CD4-positive, alpha-beta T cell treated with Interleukin-6 for 4 hours (primary cell): ENCODE data around the gene PAK1IP1.
"Not testable (repeated sequence)": the region's sequence is repeated elsewhere in the genome, so short reads cannot be mapped to it uniquely, and the experiment has no call there.

ENCODE experiments used
- DNase-seq: peaks from one replicate; pipeline ENCODE4 v3.0.0-alpha.2; 2020; ENCODE audit warnings: mixed read lengths

PAK1IP1 gene

DNA sequence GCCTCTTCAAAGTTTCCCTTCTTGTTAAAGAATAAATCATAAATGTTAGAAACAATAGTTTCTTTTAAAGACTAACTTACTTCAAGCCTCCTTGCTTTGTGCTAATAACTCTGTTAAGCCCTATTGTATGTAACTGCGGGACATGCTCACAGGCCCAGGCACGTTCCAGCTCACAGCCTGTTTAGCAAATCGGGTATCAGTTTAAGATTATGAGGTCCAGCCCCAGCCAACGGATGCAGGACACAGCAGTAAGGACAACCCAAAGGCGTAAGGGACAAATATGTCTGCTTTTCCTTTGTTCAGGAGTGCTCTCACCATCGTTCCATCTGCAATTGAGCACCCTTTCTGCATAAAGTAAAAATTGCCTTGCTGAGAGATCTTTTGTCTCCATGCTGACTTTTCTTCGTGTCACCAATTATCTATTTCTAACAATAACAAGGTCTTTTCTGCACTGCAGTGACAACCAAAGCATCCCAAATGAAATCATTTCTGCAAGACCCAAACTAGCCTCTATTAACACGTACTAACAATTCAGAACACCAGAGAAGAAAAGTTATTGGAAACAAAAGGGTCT, 1.7 kb upstream of the PAK1IP1 start:
- DNase-seq, result no peak

DNA sequence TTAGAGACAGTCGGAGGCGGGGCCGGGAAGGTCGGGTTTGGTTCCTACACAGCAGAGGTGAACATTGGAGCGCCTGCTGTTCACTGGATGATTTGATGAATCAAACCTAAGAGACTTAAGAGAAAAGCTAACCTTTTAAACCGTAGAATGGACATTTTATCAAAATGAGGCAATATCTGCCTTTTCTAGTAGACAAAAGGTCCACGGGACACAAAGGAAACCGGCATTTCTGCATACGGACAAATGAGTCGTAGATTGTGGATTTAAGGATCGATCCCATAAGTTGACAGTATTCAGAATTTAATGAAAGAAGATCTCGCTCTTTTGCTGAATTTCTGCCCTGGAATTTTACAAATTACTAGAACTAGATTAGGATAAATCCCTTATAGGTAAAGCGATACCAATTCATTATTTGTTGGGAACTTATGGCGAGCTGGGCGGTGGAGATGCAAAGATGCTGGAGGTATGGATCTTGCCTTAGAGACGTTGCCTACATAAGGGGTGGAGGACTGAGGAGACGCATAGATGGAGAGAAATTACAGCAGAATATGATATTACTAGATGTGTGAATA, 400 bp downstream of the PAK1IP1 start:
- DNase-seq, result no peak

DNA sequence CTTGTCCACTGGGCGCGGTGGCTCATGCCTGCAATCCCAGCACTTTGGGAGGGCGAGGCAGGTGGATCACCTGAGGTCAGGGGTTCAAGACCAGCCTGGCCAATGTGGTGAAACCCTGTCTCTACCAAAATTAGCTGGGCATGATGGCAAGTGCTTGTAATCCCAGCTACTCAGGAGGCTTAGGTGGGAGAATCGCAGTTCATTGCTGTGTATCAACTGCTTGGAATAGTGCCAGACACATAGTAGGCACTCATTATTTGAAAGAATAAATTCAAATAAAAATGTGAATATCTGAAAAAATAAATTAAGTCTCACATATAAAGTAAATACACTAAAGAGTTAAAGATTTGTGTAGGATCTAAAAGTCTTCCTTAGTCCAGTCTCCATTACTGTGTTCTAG, 1.9 kb downstream of the PAK1IP1 start:
- DNase-seq, result no peak

DNA sequence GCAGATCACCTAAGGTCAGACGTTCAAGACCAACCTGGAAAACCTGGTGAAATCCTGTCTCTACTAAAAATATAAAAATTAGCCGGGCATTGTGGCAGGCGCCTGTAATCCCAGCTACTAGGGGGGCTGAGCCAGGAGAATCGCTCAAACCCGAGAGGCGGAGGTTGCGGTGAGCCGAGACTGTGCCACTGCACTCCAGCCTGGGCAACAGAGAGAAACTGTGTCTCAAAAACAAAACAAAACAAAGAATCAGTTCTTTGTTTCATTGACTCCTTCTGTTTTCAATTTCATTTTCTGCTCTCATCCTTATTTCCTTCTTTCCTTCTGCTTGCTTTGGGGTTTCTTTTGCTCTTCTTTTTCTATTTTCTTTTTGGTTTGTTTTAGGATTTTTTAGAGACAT, 19.2 kb downstream of the PAK1IP1 start:
- no peak for DNase-seq

DNA sequence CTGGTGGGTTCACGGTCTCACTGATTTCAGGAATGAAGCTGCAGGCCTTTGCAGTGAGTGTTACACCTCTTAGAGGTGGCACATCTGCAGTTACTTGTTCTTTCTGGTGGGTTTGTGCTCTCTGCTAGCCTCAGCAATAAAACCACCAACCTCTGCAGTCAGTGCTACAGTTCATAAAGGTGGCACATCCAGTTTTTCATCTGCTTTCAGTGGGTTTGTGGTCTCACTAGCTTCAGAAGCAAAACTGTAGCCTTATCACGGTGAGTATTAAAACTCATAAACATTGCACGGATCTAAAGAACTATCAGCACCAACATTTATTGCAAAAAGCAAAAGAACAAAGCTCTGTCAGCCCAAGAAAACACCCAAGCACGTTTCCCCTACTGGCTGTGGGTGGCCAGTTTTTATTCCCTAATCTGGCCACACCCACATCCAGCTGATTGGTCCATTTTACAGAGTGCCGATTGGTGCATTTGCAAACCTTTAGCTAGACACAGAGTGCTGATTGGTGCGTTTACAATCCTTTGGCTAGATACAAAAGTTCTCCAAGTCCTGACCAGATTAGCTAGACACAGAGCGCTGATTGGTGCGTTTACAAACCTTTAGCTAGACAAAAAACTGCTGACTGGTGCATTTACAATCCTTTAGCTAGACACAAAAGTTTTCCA, 24.7 kb downstream of the PAK1IP1 start:
- DNase-seq, result peak; percentile 12

DNA sequence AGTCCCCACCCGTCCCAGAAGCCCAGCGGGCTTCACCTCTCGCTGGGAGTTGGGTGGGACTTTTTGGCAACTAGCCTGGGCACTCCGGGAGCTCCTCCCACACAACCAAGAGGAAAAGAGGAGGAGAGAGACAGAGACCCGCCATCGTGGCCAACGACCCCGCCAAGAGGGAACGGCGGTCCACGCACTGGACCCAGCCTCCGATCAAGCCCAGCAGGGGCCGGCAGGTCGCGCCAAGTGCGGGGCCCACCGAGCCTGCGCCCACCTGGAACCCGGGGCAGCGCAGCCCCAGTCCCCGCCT, 25.1 kb downstream of the PAK1IP1 start:
- no peak for DNase-seq

DNA sequence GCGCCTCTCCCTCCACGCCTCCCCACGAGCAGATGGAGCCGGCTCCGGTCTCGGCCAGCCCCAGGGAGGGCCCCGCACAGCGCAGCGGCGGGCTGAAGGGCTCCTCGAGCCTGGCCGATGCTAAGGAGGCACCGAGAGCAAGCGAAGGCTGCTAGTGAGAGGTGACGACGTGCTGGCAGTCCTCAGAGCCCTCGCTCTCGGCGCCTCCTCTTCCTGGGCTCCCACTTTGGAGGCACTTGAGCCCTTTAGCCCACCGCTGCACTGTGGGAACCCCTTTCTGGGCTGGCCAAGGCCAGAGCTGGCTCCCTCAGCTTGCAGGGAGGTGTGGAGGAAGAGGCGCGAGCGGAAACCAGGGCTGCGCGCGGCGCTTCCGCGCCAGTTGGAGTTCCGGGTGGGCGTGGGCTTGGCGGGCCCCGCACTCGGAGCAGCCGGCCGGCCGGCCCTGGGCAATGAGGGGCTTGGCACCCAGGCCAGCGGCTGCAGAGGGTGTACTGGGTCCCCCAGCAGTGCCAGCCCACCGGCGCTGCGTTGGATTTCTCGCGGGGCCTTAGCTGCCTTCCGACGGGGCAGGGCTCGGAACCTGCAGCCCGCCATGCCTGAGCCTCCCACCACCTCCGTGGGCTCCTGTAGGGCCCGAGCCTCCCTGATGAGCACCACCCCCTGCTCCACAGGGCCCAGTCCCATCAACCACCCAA, 25.6 kb downstream of the PAK1IP1 start:
- peak; percentile 65 for DNase-seq

DNA sequence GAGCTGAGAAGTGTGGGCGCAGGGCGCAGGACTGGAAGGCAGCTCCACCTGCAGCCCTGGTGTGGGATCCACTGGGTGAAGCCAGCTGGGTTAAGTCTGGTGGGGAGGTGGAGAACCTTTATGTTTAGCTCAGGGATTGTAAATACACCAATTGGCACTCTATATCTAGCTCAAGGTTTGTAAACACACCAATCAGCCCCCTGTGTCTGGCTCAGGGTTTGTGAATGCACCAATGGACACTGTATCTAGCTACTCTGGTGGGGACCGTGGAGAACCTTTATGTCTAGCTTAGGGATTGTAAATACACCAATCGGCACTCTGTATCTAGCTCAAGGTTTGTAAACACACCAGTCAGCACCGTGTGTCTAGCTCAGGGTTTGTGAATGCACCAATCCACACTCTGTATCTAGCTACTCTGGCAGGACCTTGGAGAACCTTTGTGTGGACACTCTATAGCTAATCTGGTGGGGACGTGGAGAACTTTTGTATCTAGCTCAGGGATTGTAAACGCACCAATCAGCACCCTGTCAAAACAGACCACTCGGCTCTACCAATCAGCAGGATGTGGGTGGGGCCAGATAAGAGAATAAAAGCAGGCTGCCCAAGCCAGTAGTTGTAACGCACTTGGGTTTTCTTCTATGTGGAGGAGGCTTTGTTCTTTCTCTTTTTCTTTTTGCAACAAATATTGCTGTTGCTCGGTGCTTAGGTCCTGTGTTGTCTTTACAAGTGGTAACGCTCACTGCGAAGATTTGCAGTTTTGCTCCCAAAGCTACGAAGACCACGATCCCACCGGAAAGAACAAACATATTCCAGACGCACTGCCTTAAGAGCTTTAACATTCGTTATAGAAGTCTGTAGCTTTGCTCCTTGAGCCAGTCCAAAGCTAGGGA, 26.4 kb downstream of the PAK1IP1 start:
- not testable (repeated sequence) for DNase-seq

DNA sequence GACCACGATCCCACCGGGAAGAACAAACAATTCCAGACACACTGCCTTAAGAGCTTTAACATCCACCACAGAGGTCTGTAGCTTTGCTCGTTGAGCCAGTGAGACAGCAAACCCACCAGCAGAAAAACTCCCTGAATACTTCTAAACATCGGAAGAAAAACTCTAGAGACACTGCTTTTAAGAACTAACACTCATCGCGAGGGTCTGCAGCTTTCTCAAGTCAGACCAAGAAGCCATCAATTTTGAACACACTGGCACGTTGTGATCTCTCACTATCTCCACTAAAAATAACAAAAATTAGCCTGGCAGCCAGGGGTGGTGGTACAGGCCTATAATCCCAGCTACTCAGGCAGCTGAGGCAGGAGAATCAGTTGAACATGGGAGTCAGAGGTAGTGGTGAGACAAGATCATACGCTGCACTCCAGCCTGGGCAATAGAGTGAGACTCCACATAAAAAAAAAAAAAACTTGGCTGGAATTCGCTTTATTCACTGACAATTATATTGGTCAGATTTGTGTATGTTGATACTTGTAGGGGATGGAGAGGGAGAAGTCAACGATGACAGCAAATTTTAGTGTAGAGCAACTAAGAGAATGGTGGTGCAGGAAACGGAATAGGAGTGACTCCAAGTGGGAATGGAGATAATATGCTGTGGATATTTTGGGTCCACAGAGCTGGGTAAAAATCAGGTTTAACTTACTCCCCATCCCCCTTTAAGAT, 27.2 kb downstream of the PAK1IP1 start:
- no peak for DNase-seq

DNA sequence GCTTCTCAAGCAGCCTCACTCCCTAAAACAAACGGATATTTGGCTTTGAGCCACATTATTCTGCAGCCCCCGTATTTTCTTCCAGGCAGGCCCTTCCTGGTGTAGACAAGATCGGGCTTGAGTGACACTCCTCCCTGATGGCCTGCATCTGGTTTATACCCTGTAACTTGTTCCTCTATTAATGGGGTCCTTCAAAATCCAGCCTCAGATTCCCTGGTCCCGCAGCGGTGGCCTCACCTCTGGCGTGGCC, 27.7 kb downstream of the PAK1IP1 start:
- DNase-seq, result no peak

DNA sequence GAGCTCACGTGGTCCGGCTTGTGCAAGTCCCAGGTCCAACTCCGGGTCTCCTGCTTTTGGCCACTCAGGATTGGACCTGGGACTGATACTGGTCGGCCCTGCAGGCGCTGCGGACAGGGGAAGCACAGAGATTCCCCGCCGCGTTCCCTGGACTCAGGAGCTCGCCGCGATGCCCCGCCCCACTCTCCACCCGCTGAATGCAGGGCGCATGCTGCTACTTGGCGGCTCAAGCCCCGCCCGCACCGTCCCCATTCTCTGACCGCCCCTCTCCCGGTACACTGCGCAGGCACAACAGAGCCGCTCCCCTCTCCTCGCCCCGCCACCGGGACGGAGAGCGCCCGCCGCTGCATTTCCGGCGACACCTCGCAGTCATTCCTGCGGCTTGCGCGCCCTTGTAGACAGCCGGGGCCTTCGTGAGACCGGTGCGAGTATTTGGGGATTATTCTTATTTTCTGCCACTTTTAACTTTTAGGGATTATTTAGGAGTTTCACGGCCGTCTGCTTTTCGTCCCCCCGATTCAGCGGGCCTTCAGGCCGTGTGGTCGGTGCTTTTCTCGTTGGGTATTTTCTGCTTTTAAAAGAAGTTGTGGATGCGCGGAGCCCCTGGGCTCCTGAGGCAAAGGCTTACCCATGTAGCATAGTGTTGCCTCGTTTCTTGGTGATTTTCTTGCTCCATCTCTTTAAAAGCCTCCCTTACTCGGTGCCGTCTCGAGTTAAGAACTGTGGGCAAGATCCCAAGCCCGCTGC, 28.2 kb downstream of the PAK1IP1 start, which contains the start of gene TMEM14C:
TMEM14C (plus strand) TSS at position 251 of the 747 bp plus-strand sequence. CDS start 1,544 bp downstream, outside the sequence.
- DNase-seq, result peak; percentile 93

DNA sequence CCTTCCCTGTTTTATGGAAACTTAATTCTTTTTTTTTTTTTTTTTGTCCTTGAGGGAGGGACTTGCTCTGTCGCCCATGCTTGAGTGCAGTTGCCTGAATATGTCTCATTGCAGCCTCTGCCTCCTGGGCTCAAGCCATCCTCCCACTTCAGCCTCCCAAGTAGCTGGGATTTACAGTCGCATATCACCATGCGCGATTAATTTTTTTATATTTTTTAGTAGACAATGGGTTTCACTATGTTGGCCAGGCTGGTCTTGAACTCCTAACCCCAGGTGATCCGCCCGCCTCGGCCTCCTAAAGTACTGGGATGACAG, 28.8 kb downstream of the PAK1IP1 start:
- DNase-seq, result no peak

DNA sequence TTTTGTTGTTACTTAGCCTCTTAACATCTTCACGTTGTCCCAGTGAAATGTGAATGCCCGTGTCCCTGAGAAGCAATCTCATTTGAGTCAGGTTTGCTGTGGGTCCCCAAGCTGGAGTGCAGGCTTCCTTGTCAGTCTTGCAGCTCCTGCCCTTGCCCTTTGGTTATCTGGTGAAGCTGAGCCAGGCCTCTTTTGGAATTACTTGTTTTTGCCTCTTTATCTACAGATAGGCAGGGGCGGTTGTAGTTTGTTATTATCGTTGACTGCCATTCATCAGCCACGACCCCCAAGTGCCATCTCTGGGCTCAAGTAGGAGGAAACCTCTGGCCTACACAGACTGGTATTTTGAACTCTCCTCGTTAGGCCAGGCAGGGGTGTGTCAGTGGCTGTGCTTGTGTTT, 30.3 kb downstream of the PAK1IP1 start:
- no peak for DNase-seq

DNA sequence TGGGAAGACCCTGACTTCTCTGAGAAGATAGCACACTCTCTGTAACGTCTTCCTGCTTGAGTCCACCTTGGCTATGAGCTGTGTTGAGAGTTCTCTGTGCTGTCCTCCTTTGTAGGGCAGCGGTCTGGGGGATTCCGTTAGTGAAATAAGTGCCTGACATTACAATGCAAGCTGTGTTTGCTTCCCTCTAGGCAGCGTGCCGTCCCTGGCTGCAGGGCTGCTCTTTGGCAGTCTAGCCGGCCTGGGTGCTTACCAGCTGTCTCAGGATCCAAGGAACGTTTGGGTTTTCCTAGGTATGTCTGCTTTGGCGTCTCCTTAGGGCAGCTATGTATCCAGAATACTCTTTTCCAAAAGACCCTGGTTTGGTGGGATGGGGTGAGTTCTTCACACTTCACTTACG, 30.9 kb downstream of the PAK1IP1 start:
- no peak for DNase-seq

DNA sequence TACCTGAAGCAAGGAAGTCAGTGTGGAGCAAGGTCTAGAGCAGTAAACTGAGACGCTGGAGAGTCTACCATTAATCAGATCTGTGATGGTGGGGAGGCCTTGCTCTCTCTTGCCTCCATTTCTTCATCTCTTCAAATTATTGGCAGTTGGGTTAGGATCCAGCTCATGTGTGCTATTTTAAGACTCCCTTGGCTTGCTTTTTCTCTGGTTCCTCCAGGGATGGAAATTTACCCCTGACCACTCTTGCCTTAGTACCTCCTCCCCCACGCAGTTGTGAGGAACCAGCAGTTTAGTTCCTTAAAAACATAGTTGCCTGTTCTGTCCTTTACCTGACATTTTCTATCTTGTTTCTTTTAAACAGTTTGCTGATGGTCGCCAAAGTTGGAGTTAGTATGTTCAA, 35.5 kb downstream of the PAK1IP1 start:
- DNase-seq, result no peak

DNA sequence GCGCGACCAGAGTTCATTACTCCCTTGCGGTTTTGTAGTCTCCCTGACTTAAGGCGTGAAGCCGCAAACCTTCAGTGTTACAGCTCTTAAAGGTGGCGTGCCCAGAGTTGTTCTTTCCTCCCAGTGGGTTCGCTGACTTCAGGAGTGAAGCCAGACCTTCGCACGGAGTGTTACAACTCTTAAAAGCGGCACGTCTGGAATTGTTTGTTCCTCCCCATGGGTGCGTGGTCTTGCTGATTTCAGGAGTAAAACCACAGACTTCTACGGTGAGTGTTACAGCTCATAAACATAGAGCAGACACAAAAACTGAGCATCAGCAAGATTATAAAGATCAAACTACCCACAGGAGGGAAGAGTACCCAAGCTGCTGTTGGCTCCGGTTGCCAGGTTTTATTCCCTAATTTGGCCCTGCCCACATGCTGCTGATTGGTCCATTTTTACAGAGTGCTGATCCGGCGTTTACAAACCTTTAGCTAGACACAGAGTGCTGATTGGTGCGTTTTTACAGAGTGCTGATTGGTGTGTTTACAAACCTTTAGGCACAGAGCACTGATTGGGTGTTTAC, 38.5 kb downstream of the PAK1IP1 start:
- DNase-seq, result no peak

DNA sequence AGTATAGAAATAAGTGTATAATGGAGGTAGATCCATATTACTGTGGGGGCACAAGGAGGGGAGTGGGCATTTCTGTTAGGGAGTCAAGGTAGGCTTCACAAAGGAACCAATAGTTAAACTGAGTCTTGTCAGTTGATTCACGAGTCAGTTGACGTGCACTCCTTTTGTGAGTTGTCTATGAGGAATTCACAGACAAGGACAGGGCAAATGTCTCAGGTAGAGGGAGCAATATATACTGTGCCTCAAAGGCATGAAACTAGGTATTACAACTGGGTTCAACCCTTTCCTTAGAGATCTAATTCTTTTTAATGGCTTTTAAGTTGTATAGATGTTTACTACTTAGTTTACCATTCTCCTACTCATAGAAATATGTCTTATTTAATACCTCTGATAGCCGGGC, 39.1 kb downstream of the PAK1IP1 start:
- no peak for DNase-seq

DNA sequence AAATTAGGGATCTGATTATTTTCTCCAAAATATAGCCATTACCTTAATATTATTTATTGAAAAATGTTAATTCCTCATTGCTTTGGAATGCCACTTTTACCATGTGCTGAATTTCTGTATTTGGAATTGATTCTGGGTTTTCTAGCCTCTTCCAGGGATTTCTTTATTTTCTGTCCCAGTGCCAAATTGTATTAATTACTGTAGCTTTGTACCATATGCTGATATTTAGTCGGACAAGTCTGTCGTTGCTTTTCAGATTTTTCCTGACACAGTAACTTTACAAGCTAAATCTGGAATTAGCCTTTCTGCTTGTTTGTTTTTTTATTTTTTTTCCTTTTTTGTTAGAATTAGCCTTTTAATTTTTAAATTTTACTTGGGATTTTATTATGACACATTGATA, 42.0 kb downstream of the PAK1IP1 start:
- no peak for DNase-seq

DNA sequence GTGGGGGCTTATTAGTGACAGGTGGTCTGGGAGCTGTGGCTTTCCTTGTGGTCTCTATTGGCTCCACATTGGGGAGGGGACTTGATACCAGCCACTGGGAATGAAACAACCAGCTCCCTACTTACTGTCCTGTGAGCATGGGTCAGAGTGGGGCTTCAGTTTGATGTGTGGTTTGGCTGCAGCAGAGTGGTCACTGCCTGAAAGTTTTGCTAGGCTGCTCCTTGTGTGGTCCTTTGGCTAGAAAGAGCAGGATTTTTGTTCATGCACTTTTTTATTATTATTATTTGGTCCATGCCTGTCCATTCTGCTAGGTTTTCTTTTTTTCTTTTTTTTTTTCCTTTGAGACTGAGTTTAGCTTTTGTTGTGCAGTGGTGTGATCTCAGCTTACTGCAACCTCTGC, 45.3 kb downstream of the PAK1IP1 start:
- DNase-seq, result no peak

DNA sequence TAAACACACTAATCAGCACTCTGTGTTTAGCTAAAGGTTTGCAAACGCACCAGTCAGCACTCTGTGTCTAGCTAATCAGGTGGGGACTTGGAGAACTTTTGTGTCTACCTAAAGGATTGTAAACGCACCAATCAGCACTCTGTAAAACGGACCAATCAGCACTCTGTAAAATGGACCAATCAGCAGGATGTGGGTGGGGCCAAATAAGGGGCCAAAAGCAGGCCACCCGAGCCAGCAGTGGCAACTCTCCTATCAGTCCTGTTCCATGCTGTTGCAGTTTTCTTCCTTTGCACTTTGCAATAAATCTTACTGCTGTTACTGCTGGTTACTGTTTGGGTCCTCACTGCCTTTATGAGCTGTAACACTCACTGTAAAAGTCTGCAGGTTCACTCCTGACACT, 46.9 kb downstream of the PAK1IP1 start:
- DNase-seq, result not testable (repeated sequence)

DNA sequence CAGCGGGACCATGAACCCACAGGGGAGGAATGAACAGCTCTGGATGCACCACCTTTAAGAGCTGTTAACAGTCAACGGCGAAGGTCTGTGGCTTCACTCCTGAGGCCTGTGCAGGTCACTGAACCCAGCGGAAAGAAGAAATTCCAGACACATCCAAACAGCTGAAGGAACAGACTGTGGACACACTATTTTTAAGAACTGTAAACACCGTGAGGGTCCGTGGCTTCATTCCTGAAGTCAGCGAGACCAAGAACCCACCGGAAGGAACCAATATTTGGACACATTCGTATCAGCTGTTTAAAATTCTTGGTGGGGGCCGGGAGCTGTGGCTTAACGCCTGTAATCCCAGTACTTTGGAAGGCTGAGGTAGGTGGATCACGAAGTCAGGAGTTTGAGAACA, 47.5 kb downstream of the PAK1IP1 start:
- no peak for DNase-seq

DNA sequence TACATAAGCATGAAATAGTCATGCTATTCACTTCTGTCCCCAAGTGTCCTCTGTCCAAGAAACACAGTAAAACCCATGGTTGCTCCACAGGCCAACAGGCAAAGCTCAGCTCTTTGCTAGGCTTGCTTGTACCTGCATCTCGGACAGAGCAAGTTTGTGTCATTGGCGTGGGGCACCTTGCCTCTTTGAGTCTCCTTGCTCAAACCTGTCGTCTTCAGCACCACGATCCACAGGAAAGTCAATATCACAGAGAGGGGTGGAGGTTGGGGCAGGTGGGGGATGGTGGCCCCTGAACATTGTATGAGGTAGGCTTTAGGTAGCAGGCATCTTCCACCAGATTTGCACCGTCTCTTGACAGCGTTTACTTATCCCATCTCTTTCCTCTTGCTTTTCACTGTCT, 48.7 kb downstream of the PAK1IP1 start:
- no peak for DNase-seq
